Activated gamma-delta T cell treated with anti-CD3 and anti-CD28 coated beads, Interleukin-2, amount 50 U/mL, for 16 hours (primary cell): ENCODE measurements around the gene PIGN.

Experiments used
- DNase-seq: peaks from one replicate; pipeline ENCODE4 v3.0.0-alpha.2; 2020; ENCODE audit warnings: low read depth

Gene PIGN

DNA sequence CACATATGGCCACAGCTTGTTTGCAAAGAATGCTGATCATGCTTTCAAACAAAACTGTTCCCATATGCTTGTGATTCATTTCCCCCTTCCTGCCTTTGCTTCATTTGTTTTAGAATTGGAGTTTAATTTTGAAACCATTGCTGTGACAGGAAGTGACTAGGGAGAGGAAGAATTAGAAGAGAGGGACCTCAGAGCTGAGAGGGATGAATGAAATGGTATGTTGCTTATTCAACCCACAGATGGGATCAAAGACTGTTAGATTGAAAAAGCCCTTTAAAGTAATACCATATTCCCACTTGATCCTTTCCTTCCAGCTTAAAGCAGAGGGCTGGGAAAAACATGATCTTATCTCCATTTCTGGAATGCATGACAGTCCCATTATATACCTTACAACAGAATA is 187.9 kb downstream of the PIGN start:
- DNase-seq = no peak

DNA sequence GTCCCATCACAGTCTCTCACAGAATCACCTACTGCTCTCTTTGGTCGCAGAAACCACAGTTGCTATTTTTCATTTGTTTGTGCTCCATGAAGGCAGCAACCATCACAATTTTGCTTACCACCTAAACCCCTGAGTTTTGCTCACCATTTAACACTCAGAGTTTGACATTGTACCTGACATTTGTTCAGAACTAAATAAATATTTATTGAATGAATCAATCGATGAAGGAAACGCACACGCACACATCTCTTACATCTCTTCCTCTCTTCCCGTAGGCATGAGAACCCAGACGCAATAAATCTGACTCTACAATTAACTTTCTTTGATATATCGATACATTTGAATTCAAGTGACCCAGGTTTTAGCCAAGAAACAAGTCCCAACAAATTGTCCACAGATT is 188.5 kb downstream of the PIGN start:
- DNase-seq = no peak

DNA sequence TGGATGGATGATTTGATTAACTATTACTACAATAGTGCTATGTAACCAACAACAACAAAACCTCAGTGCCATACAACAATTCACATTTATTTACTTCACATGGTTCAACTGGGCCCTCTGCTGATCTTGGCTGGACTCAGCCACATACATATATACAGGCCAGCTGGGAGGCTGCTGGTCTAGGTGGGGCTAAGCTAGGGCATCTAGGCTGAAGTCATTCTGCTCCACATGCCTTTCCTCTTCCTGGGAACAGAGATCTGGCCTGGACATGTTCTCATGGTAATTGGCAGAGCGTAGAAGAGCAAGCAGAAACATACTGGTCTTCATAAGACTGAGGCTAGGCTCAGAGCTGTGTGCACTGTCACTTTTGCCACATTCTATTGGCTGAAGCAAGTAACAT is 191.2 kb downstream of the PIGN start:
- no peak for DNase-seq

DNA sequence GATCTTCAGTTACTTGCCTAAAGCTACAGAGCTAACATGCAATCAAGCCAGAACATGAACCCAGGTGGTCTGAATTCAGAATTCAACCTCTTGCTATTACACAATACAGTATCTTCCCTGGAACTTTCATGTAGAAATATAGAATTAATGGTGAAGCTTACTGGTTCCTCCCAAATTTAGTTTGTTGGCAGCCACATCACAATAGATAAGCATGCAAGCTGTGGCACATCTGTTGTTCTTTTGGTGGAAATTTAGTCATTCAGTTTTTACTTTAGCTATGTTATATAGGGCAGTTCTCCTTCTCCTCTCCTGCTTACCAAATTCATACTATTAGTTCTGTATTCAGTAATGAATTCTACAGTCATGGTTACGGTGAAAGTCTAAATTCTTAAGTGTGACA is 193.0 kb downstream of the PIGN start:
- DNase-seq = no peak

DNA sequence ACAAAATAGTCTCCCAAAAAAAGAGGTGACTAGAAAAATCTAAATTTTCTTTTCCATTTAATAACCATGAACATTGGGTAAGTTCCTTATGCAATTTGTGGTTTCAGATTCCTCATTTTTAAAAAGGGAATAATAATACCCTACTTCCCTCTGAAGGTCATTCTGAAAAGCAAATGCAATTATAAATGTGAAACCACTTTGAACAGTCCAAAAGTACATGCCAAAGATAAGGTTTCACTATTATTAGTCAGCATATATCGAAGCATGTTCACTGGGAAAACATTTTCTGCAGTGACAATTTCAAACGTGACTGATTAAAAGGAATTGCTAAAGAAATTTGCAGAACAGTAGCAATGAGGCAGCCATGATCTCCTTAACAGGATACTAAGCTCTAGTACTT is 193.9 kb downstream of the PIGN start:
- no peak for DNase-seq

DNA sequence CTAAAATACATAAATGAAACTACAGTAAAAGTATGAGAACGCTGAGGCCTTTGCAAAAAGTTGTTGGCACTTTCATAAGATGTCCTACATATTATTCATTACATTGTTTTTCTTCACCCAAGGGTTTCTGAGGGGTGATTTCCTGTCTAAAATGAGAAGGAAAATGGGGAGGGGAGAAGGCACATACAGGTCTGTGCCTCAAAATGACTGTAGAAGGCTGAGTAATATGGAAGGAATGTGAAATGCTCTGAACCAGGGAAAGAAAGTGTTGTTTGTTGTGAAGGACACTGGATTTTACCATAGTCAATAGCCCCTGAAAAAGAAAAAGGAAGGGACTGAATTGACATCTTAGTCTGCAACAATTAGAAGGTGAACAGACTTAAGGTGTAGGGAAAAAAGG is 194.6 kb downstream of the PIGN start:
- no peak for DNase-seq

DNA sequence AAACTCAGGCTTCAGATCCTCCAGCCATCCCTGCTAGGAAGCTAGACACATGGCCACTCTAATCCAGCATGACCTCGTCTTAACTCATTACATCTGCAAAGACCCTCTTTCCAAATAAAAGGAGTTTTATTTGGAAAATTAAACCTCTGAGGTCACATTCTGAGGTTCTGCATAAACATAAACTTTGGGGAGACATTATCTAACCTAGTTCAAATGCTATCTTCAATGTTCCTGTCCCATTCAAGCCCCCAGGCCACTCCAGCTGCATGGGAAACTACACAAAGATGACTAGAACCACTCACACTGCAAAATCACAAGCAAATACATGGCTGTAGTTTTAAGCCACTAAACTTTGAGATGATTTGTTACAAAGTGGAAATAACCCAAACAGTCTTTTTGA is 195.0 kb downstream of the PIGN start:
- DNase-seq = no peak

DNA sequence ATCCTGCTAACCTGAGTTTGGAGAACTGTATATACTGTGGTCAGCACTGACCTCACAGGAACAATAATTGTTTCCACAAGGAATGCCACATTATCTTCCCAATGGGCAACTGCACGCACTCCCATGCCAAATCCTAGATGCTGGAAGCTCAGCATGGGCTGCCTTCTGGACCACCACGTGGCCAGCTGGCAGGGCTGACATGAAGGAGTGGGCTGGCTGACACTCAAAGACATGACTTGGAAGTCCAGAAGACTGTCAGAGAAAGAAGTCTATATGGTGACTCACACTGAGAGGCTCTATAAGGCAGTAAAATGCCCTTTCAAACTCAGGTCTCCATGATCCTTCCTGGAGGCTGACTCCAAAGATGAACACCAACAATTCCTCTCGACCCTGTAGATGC is 195.7 kb downstream of the PIGN start:
- DNase-seq = no peak
